Hepatocyte (in vitro differentiated cells): ENCODE data around the gene P3H4. TPM values are rescaled to one million over a fixed set of nuclear protein-coding genes. Genes with fewer than 3 reads are reported as not detected.
"Not testable (repeated sequence)": the region's sequence is repeated elsewhere in the genome, so short reads cannot be mapped to it uniquely, and the experiment has no call there.

Experiments used
- DNase-seq: peaks from one replicate; pipeline ENCODE4 v3.0.0-alpha.2; 2016; ENCODE audit warnings: low spot score
- H2AFZ ChIP-seq: fragments of 200-600 bp; sonication (generic); 2 replicates; pipeline ENCODE4 v1.6.0; 2016; ENCODE audit warnings: antibody characterized with exemption, mild to moderate bottlenecking
- H3K27ac ChIP-seq: fragments of 200-600 bp; sonication (generic); 2 replicates; pipeline ENCODE4 v1.5.1; 2016; ENCODE audit warnings: mild to moderate bottlenecking
- H3K27me3 ChIP-seq: fragments of 200-600 bp; sonication (generic); 2 replicates; pipeline ENCODE4 v1.6.1; 2016
- H3K36me3 ChIP-seq: fragments of 200-600 bp; sonication (generic); replicated peaks from 2 replicates; pipeline ENCODE4 v1.5.1; 2016; ENCODE audit warnings: low read depth; ENCODE audit not compliant: insufficient read depth
- H3K4me1 ChIP-seq: fragments of 200-600 bp; sonication (generic); 2 replicates; pipeline ENCODE4 v1.5.1; 2016; ENCODE audit warnings: mild to moderate bottlenecking, moderate library complexity; ENCODE audit not compliant: insufficient read depth
- H3K4me2 ChIP-seq: fragments of 200-600 bp; sonication (generic); 2 replicates; pipeline ENCODE4 v1.6.0; 2016
- H3K4me3 ChIP-seq: fragments of 200-600 bp; sonication (generic); 2 replicates; pipeline ENCODE4 v1.5.1; 2016; ENCODE audit warnings: mild to moderate bottlenecking
- H3K79me2 ChIP-seq: fragments of 200-600 bp; sonication (generic); 2 replicates; pipeline ENCODE4 v1.6.0; 2017; ENCODE audit warnings: mild to moderate bottlenecking
- H3K9me2 ChIP-seq: fragments of 200-600 bp; sonication (generic); replicated peaks from 2 replicates; pipeline ENCODE4 v1.6.0; 2017; ENCODE audit warnings: mild to moderate bottlenecking; ENCODE audit not compliant: insufficient read depth
- H3K9me3 ChIP-seq: fragments of 200-600 bp; sonication (generic); 2 replicates; pipeline ENCODE4 v1.5.1; 2016; ENCODE audit warnings: low read depth, mild to moderate bottlenecking
- H4K20me1 ChIP-seq: fragments of 200-600 bp; sonication (generic); 2 replicates; pipeline ENCODE4 v1.6.0; 2016; ENCODE audit warnings: mild to moderate bottlenecking; ENCODE audit not compliant: insufficient read depth, poor library complexity, severe bottlenecking
- CTCF ChIP-seq: fragments of 200-600 bp; sonication (generic); IDR thresholded peaks from 2 replicates; pipeline ENCODE4 v1.5.1; 2016; ENCODE audit warnings: antibody characterized with exemption, mild to moderate bottlenecking; ENCODE audit not compliant: poor library complexity
- EZH2 ChIP-seq: fragments of 200-600 bp; sonication (generic); IDR thresholded peaks from 2 replicates; pipeline ENCODE4 v1.6.1; 2016; ENCODE audit warnings: antibody characterized with exemption, mild to moderate bottlenecking, borderline replicate concordance
- EZH2phosphoT487 ChIP-seq: fragments of 200-600 bp; sonication (generic); IDR thresholded peaks from one replicate; pipeline ENCODE4 v1.6.1; 2018; ENCODE audit warnings: antibody characterized with exemption, mild to moderate bottlenecking, low read depth, moderate library complexity; ENCODE audit not compliant: unreplicated experiment, severe bottlenecking
- WGBS: methylation state at CpG from one replicate; pipeline ENCODE4 v1.1.6; 2016; ENCODE audit warnings: low lambda C conversion rate; ENCODE audit errors: missing lambda C conversion rate; 5-methylcytosine and 5-hydroxymethylcytosine counted together
- polyA plus RNA-seq: library from polyadenylated mRNA; unstranded; fragments of >200 nt; fragmentation: Nextera tagmentation; extraction: Ambion mirVana; gene quantifications from 2 replicates; pipeline ENCODE4 v1.2.1, GENCODE V29; 2016
- total RNA-seq: library from RNA; depleted of rRNA; stranded (reverse); fragments of >200 nt; gene quantifications from 2 replicates; pipeline ENCODE4 v1.2.3, GENCODE V29; 2014

P3H4 gene
- total RNA-seq = 62.6 and 66.2 TPM in 2 replicates
- polyA plus RNA-seq = 109 and 110 TPM in 2 replicates

- peak; percentile 93 for DNase-seq
- no peaks in the 10 kb centered on the region for H3K9me2 ChIP-seq
- peaks cover 7% of the 10 kb centered on the region for H4K20me1 ChIP-seq
- WGBS = 1% methylated on average over 79 of the region's 96 CpGs
- no peaks in the 10 kb centered on the region for H3K36me3 ChIP-seq
- no peaks in the 10 kb centered on the region for H3K9me3 ChIP-seq
- H3K27me3 ChIP-seq = no peaks in the 10 kb centered on the region
- H2AFZ ChIP-seq = peak within 1 kb of the TSS; percentile 100
- TF ChIP-seq CTCF = peak; percentile 59
- TF ChIP-seq EZH2 = no peak
- peaks cover 64% of the 10 kb centered on the region for H3K79me2 ChIP-seq
- peak within 1 kb of the TSS; percentile 95 for H3K4me2 ChIP-seq
- peak within 1 kb of the TSS; percentile 98 for H3K27ac ChIP-seq
- peaks cover 16% of the 10 kb centered on the region for H3K4me1 ChIP-seq
- peak within 1 kb of the TSS; percentile 100 for H3K4me3 ChIP-seq
These were observed at the start of gene P3H4 for GRCh38 chr17:41811549-41812380. P3H4 (minus strand) TSS chr17:41811949; CDS start chr17:41811915, 34 bp downstream.

GRCh38 chr17:41860254-41860931 is 48.6 kb upstream of the P3H4 start:
- Histone ChIP-seq H3K9me2 (no peaks in the 10 kb centered on the region), H3K4me1 (peaks cover 9% of the 10 kb centered on the region), H3K27ac (no peak overlapping the region), H3K4me3 (no peak overlapping the region), H2AFZ (no peak overlapping the region), H3K36me3 (no peaks in the 10 kb centered on the region), H4K20me1 (peaks cover 57% of the 10 kb centered on the region), H3K79me2 (peaks cover 89% of the 10 kb centered on the region), H3K27me3 (no peaks in the 10 kb centered on the region), H3K9me3 (no peaks in the 10 kb centered on the region), H3K4me2 (no peak overlapping the region)
- TF ChIP-seq EZH2 = no peak
- 65% methylated on average over 3 of the region's 3 CpGs for WGBS
- no peak for DNase-seq

- not testable (repeated sequence) for H3K4me2 ChIP-seq, DNase-seq, H3K4me3 ChIP-seq, H2AFZ ChIP-seq, H3K4me1 ChIP-seq, H3K27me3 ChIP-seq, H3K36me3 ChIP-seq, H3K9me2 ChIP-seq, H3K9me3 ChIP-seq, H3K27ac ChIP-seq
- peaks cover 42% of the 10 kb centered on the region for H4K20me1 ChIP-seq
- WGBS = over 99% methylated on average over 14 of the region's 14 CpGs
- peaks cover 70% of the 10 kb centered on the region for H3K79me2 ChIP-seq
These were observed 39.6 kb upstream of the P3H4 start for GRCh38 chr17:41851382-41851781.

GRCh38 chr17:41849251-41849990 is 37.7 kb upstream of the P3H4 start:
- no peak overlapping the region for H3K4me2 ChIP-seq
- H3K27ac ChIP-seq = no peak overlapping the region
- H2AFZ ChIP-seq = no peak overlapping the region
- H3K9me2 ChIP-seq = no peaks in the 10 kb centered on the region
- no peak overlapping the region for H3K4me3 ChIP-seq
- 83% methylated on average over 4 of the region's 4 CpGs for WGBS
- no peaks in the 10 kb centered on the region for H3K4me1 ChIP-seq
- DNase-seq = no peak
- no peaks in the 10 kb centered on the region for H3K9me3 ChIP-seq
- H3K36me3 ChIP-seq = no peaks in the 10 kb centered on the region
- peaks cover 34% of the 10 kb centered on the region for H4K20me1 ChIP-seq
- no peaks in the 10 kb centered on the region for H3K27me3 ChIP-seq
- TF ChIP-seq CTCF (no peak), EZH2 (no peak), EZH2phosphoT487 (no peak)
- H3K79me2 ChIP-seq = peaks cover 55% of the 10 kb centered on the region
